Activated T-cell treated with anti-CD3 and anti-CD28 coated beads for 1 hour (primary cell): Measurements from ENCODE around the gene SLC15A2.
"Not testable (repeated sequence)": the region's sequence is repeated elsewhere in the genome, so short reads cannot be mapped to it uniquely, and the experiment has no call there.

Experiments used
- DNase-seq: peaks from one replicate; pipeline ENCODE4 v3.0.0-alpha.2; 2020; ENCODE audit warnings: low read depth

The SLC15A2 gene

GRCh38 chr3:121894301-121894990, at the start of gene SLC15A2:
TSS of gene SLC15A2 (plus strand) at chr3:121894401. CDS start at chr3:121894477, 76 bp downstream.
- no peak for DNase-seq

DNA sequence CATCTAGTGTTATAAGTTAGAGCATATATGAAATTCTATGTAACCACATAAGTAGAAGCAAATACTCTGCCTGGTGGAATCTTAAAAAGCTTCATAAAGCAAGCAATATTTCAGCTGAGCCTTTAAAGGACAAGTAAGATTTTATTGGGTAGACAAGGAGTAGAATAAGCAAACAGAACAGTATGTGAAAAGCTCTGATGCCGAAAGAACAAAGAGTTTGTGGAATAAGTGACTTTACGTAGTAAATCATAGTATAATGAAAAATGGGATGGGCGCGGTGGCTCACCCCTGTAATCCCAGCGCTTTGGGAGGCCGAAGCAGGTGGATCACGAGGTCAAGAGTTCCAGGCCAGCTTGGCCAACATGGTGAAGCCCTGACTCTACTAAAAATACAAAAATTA, 49.3 kb upstream of the SLC15A2 start:
- no peak for DNase-seq

- DNase-seq: no peak
Measured at GRCh38 chr3:121852256-121852655, 41.9 kb upstream of the SLC15A2 start.

GRCh38 chr3:121855555-121855954, 38.6 kb upstream of the SLC15A2 start:
- DNase-seq: no peak

DNA sequence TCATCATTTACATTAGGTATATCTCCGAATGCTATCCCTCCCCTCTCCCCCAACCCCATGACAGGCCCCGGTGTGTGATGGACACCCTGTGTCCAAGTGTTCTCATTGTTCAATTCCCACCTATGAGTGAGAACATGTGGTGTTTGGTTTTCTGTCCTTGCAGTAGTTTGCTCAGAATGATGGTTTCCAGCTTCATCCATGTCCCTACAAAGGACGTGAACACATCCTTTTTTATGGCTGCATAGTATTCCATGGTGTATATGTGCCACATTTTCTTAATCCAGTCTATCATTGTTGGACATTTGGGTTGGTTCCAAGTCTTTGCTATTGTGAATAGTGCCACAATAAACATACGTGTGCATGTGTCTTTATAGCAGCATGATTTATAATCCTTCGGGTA, 36.4 kb upstream of the SLC15A2 start:
- DNase-seq: not testable (repeated sequence)

DNA sequence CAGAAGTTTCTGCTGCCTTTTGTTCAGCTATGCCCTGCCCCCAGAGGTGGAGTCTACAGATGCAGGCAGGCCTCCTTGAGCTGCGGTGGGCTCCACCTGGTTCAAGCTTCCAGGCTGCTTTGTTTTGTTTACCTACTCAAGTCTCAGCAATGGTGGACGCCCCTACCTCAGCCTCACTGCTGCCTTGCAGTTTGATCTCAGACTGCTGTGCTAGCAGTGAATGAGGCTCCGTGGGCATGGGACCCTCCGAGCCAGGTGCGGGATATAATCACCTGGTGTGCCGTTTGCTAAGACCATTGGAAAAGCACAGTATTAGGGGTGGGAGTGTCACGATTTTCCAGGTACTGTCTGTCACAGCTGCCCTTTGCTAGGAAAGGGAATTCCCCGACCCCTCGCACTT, 31.0 kb upstream of the SLC15A2 start:
- not testable (repeated sequence) for DNase-seq

GRCh38 chr3:121863801-121864200, 30.4 kb upstream of the SLC15A2 start:
- no peak for DNase-seq

- no peak for DNase-seq
Measured at GRCh38 chr3:121869736-121870135, 24.5 kb upstream of the SLC15A2 start.

DNA sequence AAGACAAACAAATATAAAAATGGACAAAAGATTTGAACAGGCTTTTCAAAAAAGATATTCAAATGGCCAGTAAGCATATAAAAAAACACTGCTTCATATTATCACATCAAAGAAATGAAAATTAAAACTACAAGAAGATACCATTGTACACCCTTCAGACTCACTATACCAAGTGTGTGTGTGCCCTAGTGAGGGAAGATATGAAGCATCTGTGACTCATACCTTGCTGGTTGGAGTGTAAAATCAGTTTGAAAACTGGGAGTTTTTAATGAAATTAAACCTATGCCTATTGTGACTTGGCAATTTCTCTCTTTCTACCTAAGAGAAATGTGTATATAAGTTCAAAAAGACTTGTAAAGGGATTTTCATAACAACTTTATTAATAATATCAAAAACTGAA, 23.5 kb upstream of the SLC15A2 start:
- DNase-seq: no peak

DNA sequence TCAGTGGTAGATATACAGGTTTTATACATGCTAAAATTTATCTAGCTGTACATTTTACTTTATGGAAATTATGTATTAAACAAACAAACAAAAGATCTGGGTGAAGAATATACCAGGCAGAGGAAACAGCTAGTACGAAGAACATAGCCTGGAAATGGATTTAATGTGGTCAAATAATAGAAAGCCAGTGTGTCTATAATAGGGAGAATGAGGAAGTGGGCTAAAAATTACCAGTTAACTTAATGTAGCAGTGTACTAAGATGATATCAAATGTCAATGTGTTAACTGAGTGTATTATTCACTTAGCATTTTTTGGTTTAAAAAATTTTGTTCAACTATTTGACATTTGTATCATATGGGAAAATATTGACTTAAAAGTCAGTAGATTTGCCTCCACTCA, 22.8 kb upstream of the SLC15A2 start:
- no peak for DNase-seq

DNA sequence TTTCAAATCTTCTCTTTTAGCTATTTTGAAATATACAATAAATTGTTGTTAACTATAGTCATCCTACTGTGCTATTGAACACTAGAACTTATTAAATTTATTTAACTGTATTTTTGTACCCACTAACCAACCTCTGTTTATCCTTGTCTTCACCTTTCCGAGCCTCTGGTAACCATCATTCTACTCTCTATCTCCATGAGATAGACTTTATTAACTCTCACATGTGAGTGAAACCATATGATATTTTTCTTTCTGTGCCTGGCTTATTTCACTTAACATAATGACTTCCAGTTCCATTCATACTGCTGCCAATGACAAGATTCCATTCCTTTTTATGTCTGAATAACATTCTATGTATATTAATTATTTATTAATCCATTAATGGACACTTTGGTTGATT, 15.8 kb upstream of the SLC15A2 start:
- no peak for DNase-seq

GRCh38 chr3:121883507-121883906, 10.7 kb upstream of the SLC15A2 start:
- no peak for DNase-seq

DNA sequence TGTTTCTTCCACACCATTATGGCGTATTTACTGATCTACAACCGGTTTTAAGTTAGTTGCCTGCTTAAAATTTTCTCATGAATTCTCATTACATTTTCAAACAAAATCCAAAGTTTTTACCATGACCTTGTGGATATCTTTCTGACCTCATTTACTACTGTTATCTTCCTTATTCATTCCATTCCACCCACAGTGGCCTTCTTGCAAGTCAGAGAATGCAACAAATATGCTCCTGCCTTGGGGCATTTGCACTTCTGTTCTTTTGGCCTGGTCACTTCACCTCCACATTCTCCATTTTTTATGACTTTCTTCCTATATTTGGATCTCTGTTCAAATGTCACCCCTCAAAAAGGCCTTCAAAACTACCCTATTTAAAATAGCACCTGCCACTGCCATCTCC, 8.8 kb upstream of the SLC15A2 start:
- no peak for DNase-seq

GRCh38 chr3:121895121-121895520, 920 bp downstream of the SLC15A2 start:
- no peak for DNase-seq

DNA sequence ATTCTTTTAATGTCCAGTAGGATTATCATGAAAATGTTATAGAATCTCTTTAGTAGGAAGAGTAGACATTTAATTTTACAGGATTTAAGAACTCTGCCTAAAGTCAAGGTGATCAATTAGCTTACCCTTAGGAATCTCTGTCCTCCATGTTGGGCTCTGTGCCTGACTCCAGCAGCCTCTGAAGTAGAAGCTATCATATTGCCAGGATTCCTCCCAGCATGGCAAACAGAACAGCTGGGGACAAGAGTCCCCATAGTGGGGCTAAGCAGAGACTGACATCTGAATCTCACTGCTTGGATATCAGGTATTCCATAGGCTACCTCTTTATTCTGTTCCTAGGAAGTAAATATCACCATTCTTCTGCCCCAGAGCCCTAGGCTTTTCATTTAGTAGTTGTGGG, 1.5 kb downstream of the SLC15A2 start:
- no peak for DNase-seq

GRCh38 chr3:121896823-121897222, 2.6 kb downstream of the SLC15A2 start:
- DNase-seq: no peak

DNA sequence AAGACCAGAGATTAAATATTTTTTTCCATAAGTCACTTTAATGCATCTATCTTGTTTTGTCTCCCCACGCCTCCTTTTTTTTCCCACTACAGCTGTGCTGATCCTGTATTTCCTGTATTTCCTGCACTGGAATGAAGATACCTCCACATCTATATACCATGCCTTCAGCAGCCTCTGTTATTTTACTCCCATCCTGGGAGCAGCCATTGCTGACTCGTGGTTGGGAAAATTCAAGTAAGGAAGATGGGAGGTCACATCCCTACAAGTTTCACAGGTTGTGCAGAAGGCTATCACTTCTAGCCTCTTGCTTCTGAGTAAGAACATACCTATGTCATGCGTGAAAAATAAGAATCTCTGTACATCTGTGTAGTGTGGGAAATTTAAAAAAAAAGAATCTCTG, 3.1 kb downstream of the SLC15A2 start:
- DNase-seq: no peak

DNA sequence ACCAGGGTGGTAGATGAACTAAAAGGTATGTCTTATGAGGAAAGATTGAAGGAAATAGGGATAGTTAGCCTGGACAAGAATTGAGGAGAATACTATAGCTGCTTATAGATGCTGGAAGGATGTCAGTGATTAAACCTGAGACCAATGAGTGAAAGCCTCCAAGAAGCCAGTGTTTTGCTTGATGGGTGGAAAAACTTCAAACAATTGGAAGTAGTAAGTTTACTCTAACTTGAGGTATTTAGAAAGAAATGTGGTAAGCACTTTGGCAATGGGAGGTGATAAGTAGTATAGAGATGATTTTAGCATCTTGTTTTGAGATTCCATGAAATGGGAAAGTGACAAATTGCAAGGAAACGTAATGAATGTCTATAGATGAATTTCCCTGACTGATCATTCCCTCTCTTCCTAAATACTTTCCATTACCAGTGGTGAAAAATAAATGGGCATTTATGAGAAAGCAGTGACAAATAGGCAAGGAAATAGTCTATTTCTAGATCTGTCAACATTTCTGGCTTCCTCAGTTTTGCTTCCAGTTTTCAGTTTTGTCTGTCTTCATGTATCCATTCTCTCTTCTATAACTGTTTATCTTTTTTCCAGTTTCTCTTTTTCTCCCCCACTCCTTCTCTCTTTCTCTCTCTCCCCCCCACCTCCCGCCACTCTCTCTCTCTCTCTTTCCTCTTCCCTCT, 19.2 kb downstream of the SLC15A2 start:
- DNase-seq: no peak

GRCh38 chr3:121914081-121914998, 20.1 kb downstream of the SLC15A2 start:
- DNase-seq: no peak

DNA sequence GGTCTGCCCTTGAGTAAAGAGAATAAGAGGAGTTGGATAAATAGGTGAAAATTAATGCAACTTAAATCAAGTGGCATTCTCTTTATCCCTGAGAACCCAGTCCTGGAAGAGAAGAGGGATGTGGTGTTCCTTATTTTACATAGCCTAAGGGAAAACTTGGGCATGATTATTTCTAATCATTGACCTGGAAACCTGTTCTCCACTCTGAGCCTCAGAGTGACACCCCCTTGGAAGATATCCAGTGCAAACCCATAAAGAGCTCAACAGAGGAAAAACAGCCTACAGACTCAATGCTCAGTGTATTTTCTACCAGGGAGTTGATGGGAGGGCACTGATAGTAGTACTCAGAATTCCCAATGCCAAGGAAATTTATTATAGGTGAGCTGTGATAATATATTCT, 22.0 kb downstream of the SLC15A2 start:
- DNase-seq: no peak

DNA sequence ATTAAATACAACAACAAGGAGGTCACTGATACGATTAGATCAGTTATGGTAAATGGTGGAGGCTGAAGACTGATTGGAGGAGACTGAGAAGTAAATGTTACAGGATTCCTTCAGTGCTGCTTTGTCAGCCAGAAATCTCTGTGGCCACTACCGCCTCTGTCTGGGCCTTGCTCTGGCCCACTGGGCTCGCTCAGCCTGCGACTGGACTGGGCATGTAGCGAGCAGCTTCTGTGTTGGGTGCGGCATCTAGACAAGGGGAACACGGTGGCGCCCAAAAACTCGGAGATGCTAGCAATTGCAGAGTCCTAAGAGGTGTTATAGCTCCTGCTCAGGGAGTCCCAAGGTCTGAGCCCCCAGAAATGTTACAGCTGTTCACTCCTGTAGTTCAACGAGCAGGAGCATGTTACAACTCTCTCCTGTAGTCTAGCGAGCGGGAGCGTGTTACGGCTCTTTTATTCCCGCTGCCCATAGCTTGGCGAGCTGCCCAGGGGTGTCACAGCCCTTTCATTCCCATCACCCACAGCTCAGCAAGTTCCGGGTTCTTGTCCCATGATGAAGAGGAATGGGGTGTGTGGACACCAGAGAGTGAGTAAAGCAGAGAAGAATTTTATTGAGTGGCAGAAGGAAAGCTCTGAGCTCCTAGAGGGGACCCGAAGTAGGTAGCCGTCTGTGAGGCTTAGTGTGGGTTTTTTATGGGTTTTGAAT, 24.7 kb downstream of the SLC15A2 start:
- no peak for DNase-seq

DNA sequence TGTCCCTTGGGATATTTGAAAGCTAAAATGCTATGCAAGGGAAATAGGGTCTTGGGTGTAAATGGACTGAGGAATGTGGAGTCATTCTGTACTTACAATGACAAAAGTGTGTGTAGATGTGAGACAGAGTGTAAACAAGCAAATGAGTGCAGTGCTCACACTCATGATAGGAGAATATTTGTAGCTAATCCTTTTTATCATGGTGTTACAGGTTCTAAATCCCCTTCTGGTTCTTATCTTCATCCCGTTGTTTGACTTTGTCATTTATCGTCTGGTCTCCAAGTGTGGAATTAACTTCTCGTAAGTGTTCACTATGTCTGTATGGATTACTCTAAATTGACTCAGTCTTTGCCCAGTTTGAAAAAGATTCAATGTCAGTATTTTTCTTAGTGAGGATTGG, 30.5 kb downstream of the SLC15A2 start:
- no peak for DNase-seq
